Ovary (tissue), 9 donors: ENCODE measurements around the gene DHRS1. TPM values are rescaled to one million over a fixed set of nuclear protein-coding genes. Genes with fewer than 3 reads are reported as not detected.

ENCODE experiments used
- DNase-seq, 5 donors: peaks; one replicate each; pipeline ENCODE4 v3.0.0-alpha.2; 2019 to 2020
- H3K27ac ChIP-seq, 2 donors: fragments of 200-600 bp; one replicate each; pipeline versions ENCODE4 v1.5.1 to v1.8.0; 2019 to 2022
- H3K27me3 ChIP-seq: fragments of 200-600 bp; one replicate; pipeline ENCODE4 v1.8.0; 2022
- H3K36me3 ChIP-seq: fragments of 200-600 bp; sonication (generic); one replicate; pipeline ENCODE4 v1.5.1; 2019
- H3K4me1 ChIP-seq: one replicate; pipeline ENCODE4 v1.8.1; 2013; ENCODE audit warnings: mild to moderate bottlenecking, moderate library complexity; ENCODE audit not compliant: insufficient read depth
- H3K4me3 ChIP-seq: fragments of 200-600 bp; sonication (generic); one replicate; pipeline ENCODE4 v1.5.1; 2017
- H3K9me3 ChIP-seq, 2 donors: fragments of 200-600 bp in 1 of 2; sonication (generic) in 1 of 2; one replicate each; pipeline versions ENCODE4 v1.5.1 to v1.8.1; 2013 to 2019; ENCODE audit warnings: mild to moderate bottlenecking in 1 of 2, moderate library complexity in 1 of 2
- CTCF ChIP-seq, 3 donors: fragments of 450-650 bp in 2 of 3; fragments of 200-600 bp in 1 of 3; IDR thresholded peaks; one replicate each; pipeline versions ENCODE4 v1.5.1 to v1.8.0; 2016 to 2022; ENCODE audit warnings: antibody characterized with exemption in 3 of 3, mild to moderate bottlenecking in 1 of 3
- EP300 ChIP-seq: sonication (generic); formaldehyde crosslinking; IDR thresholded peaks from one replicate; pipeline ENCODE4 v1.6.1; 2017; ENCODE audit warnings: antibody characterized with exemption
- POLR2A ChIP-seq: fragments of 450-650 bp; IDR thresholded peaks from one replicate; pipeline ENCODE4 v1.6.1; 2017; ENCODE audit warnings: antibody characterized with exemption, mild to moderate bottlenecking, moderate library complexity
- WGBS, 3 donors: extraction: QIAGEN DNeasy Blood & Tissue Kit in 1 of 3; methylation state at CpG; one replicate each; pipeline versions ENCODE4 v1.1.5 to v1.1.7; 2013 to 2017; 5-methylcytosine and 5-hydroxymethylcytosine counted together
- intact Hi-C, 4 donors: fragments of 100-400 bp; cut with DNase I; formaldehyde crosslinking; loops; one replicate each; pipeline versions ENCODE4 v1.11.0 to v1.15.1; 2022 to 2023
- polyA plus RNA-seq, 2 donors: library from polyadenylated mRNA; stranded (reverse); fragments of 200-250 nt in 1 of 2; fragments of 350-450 nt in 1 of 2; fragmentation: Illumina TruSeq in 1 of 2; extraction: RNeasy Lipid Tissue Mini Kit (QIAGEN cat#74804) in 1 of 2; gene quantifications; one replicate each; pipeline ENCODE4 v1.2.3, GENCODE V29; 2013 to 2014
- total RNA-seq, 7 donors: library from RNA; depleted of rRNA in 2 of 7; stranded (reverse); fragments of >200 nt in 2 of 7; fragmentation: NEBNext Ultra II Directional in 3 of 7; extraction: Animal tissue kit (Norgen Biotek cat#: 25700) in 3 of 7; gene quantifications; one replicate each; pipeline versions ENCODE4 v1.1.0 to v1.2.4, GENCODE V29; 2016 to 2023
- donor health status: DM: no; HTN: no; CAD: no; lungs with moderate emphysema.
- donor health status: DM: no; HTN: no; CAD: no.
- donor health status: Bipolar disorder and iron deficiency.
- donor health status: DM: yes; HTN: yes; CAD: no.
- donor health status: DM: no; HTN: no; CAD: no.
- donor health status: DM: yes; HTN: yes; CAD: no.

The DHRS1 gene
- total and polyA plus RNA-seq, 9 donors, result 12.8 to 35.6 (median 17.9) TPM

DNA sequence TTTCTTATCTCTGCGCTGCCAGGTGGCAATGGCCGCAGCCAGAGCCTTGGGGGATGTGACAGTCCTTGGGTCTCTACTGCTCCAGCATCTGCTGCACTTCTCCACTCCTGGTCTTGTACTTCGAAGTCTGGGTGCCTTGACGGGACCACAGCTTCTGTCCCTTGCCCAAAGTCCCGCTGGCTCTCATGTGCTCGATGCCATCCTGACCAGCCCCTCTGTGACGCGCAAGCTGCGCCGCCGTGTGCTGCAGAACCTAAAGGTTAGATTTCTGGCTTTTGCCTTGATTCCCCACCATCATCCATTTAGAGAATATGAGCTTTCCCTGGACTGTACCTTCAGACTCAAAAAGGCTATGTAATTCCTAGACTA is 4.4 kb upstream of the DHRS1 start:
- intact Hi-C loops, result no loop called here
- no peak overlapping the region for H3K27ac ChIP-seq
- 92 to 94% (median 93%) methylated on average over 11 of the region's 11 CpGs for WGBS, 3 donors
- TF ChIP-seq EP300 (no peak), POLR2A (no peak), CTCF (IDR thresholded peaks at IDR 0.05) (no peak)
- peaks cover 3% of the 10 kb centered on the region for H3K4me1 ChIP-seq
- no peak overlapping the region for H3K4me3 ChIP-seq
- no peaks in the 10 kb centered on the region for H3K27me3 ChIP-seq
- H3K9me3 ChIP-seq, result no peaks in the 10 kb centered on the region
- no peak for DNase-seq
- no peaks in the 10 kb centered on the region for H3K36me3 ChIP-seq

- H3K27ac ChIP-seq, result peak overlapping the region; percentile 32 to 65
- no peaks in the 10 kb centered on the region for H3K9me3 ChIP-seq
- TF ChIP-seq EP300 (no peak), CTCF (IDR thresholded peaks at IDR 0.05) (no peak), POLR2A (no peak)
- H3K4me1 ChIP-seq, result peaks cover 6% of the 10 kb centered on the region
- no peaks in the 10 kb centered on the region for H3K36me3 ChIP-seq
- H3K4me3 ChIP-seq, result peak overlapping the region; percentile 93
- no peaks in the 10 kb centered on the region for H3K27me3 ChIP-seq
- WGBS, 3 donors, result 22 to 26% (median 23%) methylated on average over 16 of the region's 16 CpGs
- no peak for DNase-seq
- intact Hi-C loops, result no loop called here
Measured at GRCh38 chr14:24300326-24300980, 873 bp upstream of the DHRS1 start.

DNA sequence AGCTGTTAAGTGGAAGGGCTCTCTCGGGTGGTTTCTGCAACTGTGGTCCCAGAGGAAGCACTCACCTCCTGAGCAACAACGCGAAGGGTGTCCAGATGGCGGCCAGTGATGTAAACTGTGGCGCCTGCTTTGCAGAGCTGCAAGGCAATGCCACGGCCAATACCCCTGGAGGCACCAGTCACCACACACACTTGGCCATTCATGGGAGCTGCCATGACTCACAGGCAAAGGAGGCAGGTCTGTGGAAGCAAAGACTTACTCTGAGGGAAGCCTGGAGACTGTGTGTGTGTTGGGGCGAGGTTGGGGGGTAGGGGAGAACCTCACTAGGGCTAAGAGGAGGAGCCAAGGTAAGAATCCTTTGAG is 707 bp downstream of the DHRS1 start:
- intact Hi-C loops, result loop anchor here in 1 of 4 donors (5.0 kb wide), 1 partner anchor 57 kb away; the partner anchor contains the start of gene TINF2
- Histone ChIP-seq H3K36me3 (no peaks in the 10 kb centered on the region), H3K9me3 (no peaks in the 10 kb centered on the region), H3K4me3 (peak overlapping the region; percentile 93), H3K27ac (no peak overlapping the region), H3K27me3 (no peaks in the 10 kb centered on the region), H3K4me1 (peaks cover 6% of the 10 kb centered on the region)
- DNase-seq, result no peak
- WGBS, 3 donors, result 52 to 57% (median 56%) methylated on average over 7 of the region's 7 CpGs
- TF ChIP-seq EP300, result no peak
- TF ChIP-seq CTCF (IDR thresholded peaks at IDR 0.05), result no peak
- TF ChIP-seq POLR2A, result no peak

DNA sequence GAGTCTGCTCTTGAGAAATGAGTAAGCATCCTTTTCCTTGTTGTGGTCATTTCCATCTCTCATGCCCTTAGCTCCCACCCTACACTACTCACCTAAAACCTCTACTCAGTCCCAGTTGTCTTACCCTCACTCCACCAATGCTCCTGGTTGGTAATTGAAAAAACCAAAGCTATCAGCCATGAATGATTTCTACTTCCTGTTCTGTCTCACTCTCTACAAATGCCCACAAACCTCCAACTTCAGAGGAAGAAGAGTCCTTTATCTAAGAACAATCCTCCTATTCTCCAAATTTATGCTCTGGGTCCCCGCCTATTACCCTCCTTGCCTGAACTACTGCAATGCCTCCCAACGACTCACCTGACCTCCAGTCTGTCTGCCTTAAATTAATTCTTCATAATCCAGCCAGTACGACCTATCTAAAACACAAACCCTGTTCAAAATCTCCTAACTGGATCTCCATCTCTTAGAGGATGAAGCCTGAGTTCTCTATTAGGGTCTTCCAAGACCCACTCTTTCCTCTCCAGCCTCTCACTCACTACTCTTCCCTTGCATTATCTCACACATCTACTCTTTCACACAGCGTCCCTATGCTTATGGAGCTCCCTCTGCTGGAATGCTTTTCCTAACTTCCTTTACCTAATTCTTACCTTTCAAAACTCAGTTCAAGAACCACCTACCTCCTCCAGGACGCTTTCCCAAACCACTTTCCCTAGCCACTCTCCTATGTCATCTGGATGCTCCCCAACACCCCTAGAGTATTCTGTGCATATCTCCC is 2.2 kb downstream of the DHRS1 start:
- peaks cover 6% of the 10 kb centered on the region for H3K4me1 ChIP-seq
- intact Hi-C loops, result loop anchor here in 1 of 4 donors (5.0 kb wide), 1 partner anchor 55 kb away; the partner anchor contains the start of gene TINF2
- no peaks in the 10 kb centered on the region for H3K27me3 ChIP-seq
- H3K9me3 ChIP-seq, result no peaks in the 10 kb centered on the region
- no peak overlapping the region for H3K4me3 ChIP-seq
- WGBS, 3 donors, result 57 to 63% (median 57%) methylated on average over 5 of the region's 5 CpGs
- TF ChIP-seq EP300, result no peak
- no peak for TF ChIP-seq POLR2A
- no peak for DNase-seq
- no peak overlapping the region for H3K27ac ChIP-seq
- H3K36me3 ChIP-seq, result no peaks in the 10 kb centered on the region
